ENCODE data around the gene DPP10.

DPP10 gene

DNA sequence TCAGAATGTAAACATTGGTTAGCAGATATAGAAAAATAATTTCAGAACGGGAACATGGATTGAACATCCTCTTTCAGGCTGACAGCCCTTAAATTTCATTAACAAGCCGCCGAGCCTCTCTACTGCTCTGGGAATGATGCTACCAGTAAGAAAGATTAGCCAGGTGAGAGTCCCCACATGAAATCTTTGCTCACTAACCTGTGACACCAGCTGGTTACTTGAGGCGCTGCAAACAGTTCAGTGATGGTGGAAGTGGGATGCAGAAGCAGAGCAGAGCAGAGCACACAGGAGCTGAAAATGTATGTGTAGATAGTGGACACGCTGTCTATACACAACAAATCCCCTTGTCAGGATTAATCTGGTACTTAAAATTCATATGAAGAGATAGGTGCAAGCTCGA, 721.1 kb downstream of the DPP10 start:
- FAIRE-seq: no peak

DNA sequence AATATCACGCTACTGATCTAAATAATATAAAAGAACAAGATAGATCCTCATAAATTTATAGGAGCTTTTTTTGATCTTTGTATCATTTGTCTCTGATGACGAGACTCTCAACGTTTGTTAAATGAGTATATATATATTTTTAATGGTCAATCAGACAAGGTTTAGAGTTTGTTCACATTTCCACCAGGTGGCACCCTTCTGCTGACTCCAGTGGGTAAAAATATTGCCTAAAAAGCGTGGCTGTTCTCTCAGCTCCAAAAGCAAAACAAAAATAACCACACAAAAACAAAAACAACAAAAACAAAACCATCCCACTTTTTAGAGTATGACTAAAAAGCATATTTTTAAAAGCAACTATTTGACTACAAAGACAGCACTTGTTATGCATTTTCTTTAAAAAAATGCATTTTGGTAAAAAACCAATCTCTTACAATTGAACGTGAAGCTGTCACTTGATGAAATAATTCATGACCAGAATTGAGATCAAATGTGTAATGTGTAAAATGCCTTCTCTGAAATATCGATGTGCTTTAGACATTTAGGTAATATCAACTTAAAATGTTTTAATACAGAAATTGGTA, 723.2 kb downstream of the DPP10 start:
- no peak for FAIRE-seq

DNA sequence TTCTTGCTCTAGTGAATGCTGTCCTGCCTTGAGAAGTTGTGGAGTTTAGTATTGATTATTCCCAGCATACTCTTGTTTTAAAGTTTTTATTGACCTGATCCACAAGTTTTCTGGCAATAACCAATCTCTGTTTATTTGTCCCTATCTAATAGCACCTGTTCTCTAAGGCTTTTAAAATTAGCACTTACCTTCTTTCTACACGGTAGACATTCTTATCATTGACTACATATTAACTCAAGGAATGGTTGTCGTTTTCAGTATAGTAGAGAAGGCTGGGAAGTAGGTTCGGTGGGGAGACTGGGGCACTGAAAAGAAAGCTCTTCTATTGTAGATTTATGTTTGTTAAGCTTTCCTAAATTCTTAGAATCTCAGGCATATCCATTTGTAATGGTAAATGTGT, 726.0 kb downstream of the DPP10 start:
- FAIRE-seq: no peak

DNA sequence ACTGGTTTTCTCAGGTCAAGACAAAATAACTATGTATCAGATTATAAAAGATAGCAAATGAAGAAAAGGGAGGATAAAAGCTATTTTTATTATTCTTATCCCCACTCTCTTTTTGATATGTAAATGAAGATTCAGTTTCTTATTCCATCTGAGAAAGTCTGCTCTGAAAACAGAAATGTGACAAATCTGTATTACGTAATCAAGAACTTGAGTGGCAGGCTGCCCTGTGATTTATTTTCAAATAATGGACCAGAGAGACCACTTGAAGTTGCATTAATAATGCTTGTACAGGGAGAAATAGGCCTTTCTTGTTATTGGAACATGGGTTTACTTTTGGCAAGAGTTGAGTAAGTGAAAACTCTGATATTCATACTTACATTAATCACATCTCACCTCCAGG, 727.4 kb downstream of the DPP10 start:
- no peak for FAIRE-seq

DNA sequence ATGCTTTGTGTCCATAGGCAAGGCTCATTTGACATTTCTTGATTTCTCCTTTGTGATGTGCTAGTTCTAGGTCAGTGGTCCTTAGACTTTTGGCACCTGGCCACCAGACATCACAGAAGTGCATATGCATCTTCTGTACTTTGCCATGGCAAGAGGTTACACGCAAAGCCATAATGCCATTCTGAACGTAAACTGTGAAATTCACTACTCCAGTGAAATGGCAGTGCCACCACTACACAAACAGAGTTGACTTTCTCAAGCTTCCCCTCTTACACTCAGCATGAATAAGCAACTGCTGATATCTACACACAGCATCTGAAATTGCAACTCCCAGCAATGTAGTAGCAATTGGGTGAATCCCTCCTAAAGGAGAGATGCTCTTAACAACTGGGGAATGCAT, 729.3 kb downstream of the DPP10 start:
- no peak for FAIRE-seq

DNA sequence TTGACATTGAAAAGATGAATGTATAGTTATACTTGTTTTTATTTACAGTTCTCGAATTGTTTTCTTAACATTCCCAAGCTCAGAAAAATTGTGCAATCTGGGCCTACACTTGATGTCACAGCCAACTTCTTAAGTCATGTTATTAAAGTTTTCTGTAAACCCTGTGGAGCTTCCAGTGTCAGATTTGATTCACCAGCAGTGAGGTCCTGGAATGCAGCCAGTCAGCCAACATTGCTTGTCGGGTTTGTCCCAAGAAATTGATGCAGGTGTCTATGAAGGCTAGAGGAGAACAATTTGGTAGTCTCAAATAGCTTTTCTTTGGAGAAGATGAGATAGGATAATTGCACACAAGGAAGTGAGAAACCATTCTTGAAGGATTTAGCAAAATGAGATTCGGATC, 732.2 kb downstream of the DPP10 start:
- FAIRE-seq: no peak

DNA sequence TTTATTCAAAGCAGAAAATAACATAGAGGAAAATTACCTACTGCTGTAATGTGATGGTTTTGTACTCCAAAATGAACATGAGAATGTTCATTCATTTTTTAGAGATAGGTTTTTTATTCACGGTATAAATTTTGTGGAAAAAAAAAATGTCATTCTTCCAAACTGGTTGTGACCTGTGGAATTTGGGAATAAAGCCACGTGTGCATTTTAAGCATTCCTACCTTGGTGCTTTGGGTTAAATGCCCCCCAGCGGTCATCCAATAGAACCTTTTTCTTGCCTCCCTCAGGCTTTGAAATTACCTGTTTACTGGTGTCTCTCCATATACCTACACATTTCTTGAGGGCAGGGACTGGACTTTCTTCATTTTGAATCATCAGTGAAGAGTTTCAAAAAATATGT, 740.7 kb downstream of the DPP10 start:
- no peak for FAIRE-seq

DNA sequence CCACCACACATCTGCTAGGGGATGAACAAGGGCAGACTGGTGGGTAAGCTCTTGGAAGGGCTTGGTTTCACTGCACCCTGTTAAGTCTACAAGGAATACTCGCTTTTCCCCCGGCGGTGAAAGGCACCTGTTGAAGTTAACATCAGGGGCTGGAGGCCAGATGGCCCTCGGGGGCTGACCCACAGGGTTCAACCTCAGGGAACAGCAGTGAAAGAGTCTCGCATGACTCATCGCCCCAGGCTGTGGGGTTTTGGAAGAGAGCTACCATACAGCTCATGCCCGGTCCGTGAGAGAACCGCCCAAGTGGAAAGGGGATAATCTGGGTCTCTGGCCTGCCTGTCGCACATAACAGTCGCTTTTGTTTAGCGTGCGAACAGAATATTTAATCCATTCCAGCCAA, 748.0 kb downstream of the DPP10 start:
- FAIRE-seq: no peak

DNA sequence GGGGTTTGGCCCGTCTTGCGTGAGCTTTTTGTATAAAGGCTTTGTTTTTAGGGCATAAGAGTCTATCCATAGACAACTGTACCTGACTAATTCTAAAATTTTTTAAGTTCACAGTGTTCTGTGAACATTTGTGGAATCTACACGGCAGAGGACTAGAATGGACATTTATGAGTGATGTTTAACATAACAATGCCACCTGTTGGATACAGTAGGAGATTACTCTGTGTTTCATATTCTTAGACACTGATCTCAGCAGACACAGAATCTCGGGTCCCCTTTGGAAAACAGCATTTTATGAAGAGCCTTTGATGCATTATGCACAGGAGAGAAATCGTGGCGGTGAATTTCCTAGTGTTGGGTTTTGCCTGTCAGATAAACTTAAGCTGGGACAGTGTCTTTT, 752.2 kb downstream of the DPP10 start:
- FAIRE-seq: no peak

DNA sequence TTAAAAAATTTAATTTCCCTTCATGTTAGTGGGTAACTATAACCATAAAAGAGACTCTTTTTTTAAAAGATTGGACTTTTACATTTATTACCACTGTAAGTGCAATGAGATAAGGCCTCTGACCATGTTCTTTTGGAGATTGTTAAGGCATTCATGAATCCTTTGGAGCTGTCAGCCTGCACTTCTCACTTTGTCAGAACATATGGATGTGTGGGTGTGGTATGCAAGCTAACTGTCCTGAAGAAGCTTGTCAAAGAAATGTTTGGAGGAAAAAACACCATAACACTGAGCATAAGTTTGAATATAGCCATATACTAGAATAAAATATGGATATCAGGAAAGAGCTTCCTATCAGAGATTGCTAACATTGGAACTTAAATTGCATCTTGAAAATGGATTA, 754.1 kb downstream of the DPP10 start:
- no peak for FAIRE-seq

DNA sequence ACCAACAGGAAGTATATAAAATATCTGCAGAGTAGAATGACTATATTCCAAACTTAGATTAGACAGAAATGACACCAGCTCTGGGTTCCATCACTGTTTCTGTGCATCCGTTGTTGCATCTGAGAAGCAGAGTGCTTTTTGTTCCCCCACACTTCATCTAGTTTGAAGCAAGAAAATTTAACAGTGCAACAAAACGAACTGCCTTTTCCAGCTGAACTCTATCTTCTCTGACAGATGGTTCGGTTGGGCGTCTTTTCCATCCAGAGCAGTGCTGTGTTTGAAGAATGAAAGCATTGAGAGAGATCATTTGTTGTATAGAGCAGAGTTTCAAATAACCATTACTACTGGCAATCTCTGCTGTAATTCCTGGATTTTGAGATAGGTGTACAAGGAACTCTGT, 757.5 kb downstream of the DPP10 start:
- no peak for FAIRE-seq

DNA sequence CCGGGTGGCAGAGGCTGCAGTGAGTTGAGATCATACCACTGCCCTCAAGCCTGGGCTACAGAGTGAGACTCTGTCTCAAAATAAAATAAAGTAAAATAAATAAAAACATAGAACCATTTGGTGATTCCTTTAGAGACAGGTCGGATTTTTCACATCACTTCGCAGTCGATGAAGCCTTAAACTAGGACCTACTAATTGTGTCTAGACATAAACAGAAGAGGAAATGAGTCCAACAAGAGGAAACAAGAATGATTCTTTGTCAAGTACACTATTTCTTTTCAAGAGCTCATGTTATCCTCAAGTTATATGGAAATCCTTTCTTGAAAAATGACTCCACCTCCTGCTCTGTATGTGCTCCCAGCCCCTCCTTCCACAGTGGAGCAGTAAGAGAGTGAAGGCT, 758.9 kb downstream of the DPP10 start:
- FAIRE-seq: no peak

DNA sequence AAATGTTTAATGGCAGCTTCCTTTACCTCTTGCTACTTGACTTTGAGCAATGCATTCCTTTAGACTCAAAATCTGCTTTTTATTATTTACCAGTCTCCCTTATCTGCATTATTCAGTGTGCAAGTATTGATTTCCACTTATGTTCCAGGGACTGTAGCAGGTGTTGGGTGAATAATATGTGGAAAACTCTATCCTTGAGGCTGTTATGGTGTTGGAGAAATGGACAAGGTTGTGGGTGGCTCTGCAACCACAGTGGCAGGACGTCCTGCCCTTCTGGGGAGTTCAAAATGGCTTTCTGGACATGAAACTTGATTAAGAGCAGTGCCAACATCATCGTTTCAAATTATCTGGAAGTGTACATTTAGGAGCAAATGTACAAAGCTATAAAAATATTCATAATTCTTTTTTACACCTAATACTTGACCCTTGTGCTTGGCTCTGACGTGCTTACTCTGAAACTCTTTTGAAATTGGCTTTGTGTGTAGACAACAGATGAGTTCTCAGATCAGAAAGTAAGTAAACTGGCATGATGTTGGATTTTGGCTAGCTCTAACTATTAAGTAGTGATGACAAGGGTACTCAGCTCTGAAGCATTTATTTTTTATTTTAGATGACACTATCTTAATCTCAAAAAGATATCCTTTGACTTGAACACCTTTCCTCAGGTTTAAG, 766.2 kb downstream of the DPP10 start:
- no peak for FAIRE-seq

DNA sequence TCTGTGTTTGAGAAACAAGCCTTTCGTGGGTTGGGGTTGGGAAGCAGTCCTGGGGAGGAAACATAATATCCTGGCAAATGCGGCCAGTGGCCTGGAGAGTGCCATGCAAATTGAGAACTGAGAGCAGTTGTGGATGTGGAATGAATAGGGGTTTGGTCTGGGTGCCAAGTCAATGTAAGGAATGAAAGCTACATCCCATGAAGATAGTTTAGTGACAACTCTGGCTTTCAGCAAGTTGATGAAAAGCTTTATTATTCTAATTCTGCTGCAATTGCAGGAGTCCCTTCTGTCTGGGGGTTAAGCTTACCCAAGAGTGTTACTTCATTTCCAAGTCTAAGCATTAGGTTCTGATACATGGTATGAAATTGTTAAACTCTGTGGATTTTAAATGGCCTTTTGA, 771.6 kb downstream of the DPP10 start:
- no peak for FAIRE-seq

DNA sequence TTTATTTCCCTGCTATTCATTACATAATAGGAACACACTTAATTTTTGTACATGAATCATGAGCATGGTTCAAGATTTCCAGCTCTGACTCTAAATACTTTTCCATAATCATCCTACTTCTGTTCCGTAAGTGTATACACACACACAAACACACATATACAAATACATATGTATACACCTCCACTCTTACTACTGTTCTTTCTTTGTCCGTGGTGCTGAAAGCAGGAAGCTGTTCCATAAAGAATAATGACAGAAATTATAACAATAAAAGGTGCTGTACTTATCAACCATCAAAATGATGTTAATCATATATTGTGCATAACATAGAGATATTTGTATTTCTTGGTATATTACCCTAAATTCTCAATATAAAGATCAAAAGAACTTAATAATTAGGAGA, 776.9 kb downstream of the DPP10 start:
- FAIRE-seq: no peak

DNA sequence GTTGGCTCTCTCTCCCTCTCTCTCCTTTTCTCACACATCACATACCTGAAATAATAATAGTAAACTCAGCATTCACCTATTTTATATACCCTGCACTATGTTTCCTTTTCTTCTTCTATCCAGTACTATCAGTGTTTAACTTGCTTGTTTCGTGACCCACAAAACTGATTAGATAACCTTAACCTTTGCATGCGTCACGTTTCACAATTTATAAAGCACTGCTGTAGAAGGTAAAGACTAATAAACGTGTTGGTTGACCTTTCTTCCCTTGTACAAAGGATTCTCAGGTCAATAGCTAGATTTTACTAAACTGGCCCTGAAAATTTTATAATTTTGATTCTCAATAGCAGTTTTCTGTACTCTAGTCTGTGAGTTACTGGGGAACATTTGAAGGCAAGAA, 791.7 kb downstream of the DPP10 start:
- no peak for FAIRE-seq

DNA sequence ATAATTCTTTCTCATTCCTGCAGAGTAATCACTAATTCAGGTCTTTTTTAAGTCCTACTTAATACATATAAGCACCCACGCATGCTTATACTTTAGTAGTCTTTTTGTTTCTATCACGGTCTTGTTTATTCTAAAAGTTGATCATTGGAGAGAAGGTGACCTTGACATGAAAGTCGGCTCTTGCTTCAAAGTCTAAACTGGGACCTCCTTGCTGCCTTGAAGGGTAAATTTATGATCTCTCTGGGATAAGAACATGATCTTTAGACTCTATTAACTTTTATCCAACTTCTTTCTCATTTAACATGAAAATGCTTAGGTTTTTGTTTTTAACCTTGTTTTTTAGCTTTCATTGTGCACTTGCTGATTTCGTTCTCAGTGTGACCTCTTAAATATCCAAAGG, 792.3 kb downstream of the DPP10 start:
- no peak for FAIRE-seq

DNA sequence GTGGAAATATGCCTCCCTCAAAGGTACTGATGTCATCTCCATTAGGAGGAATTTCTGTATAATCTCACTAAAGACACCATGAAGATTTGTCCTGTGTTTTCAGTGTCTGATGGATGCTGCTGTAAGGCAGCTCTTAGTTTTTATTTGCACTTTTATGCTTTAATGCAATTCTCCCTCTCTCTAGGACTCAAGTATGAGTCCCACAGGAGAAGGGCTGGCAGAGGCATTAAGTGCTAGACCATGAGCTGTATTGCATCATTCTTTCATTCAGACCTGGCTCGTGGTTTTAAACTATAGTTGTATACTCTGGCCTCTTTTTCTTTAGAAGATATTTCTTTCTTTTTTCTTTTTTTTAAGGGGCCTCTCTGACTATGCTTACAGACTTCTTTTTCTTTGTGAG, 805.6 kb downstream of the DPP10 start:
- FAIRE-seq: no peak

DNA sequence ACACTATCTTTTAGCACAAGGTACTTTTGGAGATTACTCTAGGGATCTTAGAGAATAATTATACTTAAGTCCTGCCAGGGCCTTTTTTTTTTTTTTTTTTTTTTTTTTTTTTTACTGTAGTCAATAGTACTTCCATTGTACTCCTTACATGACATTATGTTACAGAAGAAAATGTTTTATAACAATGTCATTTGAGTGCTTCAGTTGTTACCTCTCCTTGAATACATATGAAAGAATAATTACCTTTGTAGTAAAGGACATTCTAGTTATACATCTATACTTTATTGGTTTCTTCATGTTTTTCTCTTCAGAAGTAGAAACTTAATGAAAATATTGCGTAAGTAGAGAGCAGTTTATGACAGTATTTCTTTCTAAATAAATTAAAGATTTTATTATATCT, 834.9 kb downstream of the DPP10 start:
- no peak for FAIRE-seq

DNA sequence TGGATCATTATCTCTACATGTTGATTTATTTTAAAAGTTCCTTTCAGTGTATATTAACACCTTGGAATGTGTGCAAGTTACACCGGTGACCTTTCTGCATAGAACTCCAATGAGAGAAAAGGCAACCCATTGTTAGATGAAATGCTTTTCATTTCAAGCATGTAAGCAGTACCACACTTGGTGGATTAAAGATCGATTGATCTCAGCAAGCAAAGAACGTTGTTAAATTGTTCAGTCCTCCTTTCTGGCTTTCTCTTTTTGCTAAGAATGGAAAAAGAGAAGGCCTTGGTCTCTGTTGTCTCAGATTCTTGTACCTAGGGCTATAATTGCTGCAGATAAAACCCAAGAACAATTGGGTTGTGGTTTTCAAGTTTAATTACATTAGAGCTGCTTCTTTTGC, 843.0 kb downstream of the DPP10 start:
- FAIRE-seq: no peak

DNA sequence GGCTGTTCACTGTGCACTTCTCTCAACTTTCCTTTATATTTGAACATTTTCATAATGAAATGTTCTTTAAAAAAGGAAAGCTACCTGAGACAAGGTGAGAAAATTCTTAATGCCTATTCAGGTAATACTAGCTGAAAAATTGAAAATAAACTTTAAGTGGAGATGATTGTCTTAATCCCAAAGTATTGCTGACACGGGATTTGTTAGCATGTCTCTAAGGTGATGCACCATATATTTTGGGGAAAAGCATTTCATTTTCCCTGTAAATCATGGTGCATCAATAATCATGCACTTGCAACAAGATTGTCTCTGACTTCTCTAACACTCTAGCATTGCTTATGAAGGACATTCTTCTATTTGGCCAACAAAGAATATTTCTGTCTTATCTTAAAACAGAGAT, 848.0 kb downstream of the DPP10 start:
- no peak for FAIRE-seq

DNA sequence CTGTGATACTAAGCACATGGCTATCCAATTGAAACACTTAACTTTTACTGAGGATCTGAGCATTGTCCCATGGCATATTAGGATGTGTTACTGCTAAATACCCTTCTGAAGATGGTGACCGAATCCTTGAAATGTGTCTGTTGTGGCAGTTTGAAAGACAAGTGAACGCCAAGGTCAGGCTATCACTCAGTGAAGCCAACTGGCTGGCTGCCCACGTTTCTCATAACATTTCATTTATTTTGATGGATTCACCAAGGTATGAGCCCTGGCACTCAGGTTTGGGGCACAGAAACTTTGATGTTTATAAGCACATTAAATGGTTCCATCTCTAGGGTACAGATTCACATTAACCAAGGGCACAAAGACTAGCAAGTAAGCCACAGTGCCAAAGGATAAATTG, 850.3 kb downstream of the DPP10 start:
- no peak for FAIRE-seq

DNA sequence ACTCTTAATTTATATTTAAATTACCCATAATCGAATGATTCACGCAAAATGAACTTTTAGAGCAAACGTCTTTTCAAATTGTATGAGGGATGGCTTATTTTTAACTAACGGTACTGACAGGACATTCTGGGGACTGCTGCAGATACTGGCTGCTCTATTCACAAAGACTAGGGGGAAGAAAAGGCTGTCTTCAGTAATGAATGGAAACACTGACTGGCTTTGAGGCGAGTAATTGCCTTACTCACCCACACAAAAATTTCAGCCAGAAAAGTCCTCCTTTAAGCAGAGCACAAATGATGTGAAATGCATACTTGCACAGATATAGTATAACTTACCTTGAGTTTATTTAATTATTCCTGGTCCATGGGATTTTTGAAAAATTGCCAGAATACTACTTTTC, 852.6 kb downstream of the DPP10 start:
- FAIRE-seq: no peak

DNA sequence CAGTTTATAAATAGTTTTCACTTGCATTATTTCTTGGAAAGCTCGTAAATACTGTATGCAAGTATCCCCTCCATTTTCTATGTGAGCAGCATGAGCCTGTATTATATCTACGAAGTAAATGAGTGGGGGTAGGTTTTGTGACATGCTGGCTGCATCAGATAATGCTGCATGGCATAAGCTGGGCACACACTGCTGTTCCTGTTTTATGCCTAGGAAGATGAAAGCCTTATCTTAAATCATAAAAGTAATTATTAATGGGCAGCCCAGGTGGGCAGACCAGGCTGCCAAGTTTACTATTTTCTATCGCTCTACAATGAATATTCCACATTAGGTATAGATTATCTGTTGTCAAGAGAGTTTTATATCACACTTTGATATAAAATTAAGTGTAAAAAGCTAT, 854.6 kb downstream of the DPP10 start:
- no peak for FAIRE-seq

DNA sequence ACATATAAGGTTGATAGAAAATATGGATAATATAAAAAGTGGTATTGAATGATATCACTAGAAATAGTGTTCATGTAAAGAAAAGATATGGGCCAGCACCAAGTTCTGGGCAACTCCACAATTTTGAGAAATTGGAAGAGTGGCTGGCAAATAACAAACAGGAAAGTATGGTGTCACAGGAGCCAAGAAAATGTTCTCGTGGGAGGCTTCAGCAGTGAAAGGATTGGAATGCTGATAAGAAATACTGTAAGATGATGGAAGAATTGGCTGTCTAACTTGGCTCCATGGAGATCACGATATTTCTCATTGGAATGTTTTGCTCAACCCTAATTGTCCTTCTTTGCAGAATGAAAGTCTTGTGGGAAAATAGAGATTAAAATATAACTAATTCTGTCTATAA, 856.8 kb downstream of the DPP10 start:
- FAIRE-seq: no peak

DNA sequence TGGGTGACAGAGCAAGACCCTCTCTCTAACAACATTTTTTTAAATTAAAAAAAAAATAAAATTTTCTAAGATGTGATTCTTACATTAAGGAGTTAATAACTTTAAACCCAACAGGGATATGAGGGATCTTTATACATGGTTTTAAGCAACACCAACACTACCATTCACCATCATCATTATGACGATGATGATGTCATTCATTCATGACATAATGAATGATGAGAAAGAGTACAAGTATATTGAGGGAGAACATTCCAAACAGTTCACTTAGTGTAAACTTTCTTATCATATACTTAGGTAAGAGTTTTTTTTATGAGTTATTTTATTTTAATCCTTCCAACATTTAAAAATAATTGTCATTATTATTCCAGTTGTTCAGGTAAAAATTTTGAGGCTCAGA, 863.3 kb downstream of the DPP10 start:
- no peak for FAIRE-seq

Data from G401.6 (cell line).